ENCODE data around the gene JPH2. TPM values are rescaled to one million over a fixed set of nuclear protein-coding genes. Genes with fewer than 3 reads are reported as not detected.
"Not testable (repeated sequence)": the region's sequence is repeated elsewhere in the genome, so short reads cannot be mapped to it uniquely, and the experiment has no call there.

JPH2 gene
- total RNA-seq, 1 donor from 2014 or later, result 0.80 TPM

DNA sequence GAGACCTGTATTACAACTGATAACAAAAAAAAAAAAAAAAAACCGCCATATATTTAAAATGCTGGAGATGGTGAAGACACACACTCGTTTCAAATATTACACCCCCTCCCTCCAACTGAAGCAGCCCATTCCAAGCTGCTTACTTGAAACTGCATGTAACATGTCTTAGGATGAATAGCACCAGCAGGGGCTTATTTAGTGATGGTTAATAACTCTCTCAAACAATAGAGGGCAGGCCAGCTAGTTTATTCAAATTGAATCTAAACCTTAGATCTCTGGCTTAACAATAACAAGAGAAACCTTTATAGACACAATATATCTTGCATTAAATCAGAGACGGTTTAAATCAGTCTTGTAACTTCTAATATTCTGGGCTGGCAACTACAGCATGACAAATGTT, 9.3 kb upstream of the JPH2 start:
- no peak for DNase-seq (ENCODE audit: low spot score)
- no peaks in the 10 kb centered on the region for H3K4me1 Mint-ChIP-seq (ENCODE audit: unreplicated experiment)
- H3K27me3 Mint-ChIP-seq (ENCODE audit: unreplicated experiment), result peaks cover 2% of the 10 kb centered on the region
- no peak overlapping the region for H3K4me3 Mint-ChIP-seq (ENCODE audit: unreplicated experiment)
- peaks cover 20% of the 10 kb centered on the region for H3K36me3 Mint-ChIP-seq (ENCODE audit: low read depth, unreplicated experiment)
- H3K27ac Mint-ChIP-seq (ENCODE audit: unreplicated experiment), result no peak overlapping the region
- TF ChIP-seq CTCF (IDR thresholded peaks at IDR 0.05; ENCODE audit: unreplicated experiment), result no peak
- H3K9me3 Mint-ChIP-seq (ENCODE audit: unreplicated experiment), result no peaks in the 10 kb centered on the region

- no peaks in the 10 kb centered on the region for H3K4me1 Mint-ChIP-seq (ENCODE audit: unreplicated experiment)
- peaks cover 20% of the 10 kb centered on the region for H3K36me3 Mint-ChIP-seq (ENCODE audit: low read depth, unreplicated experiment)
- no peaks in the 10 kb centered on the region for H3K9me3 Mint-ChIP-seq (ENCODE audit: unreplicated experiment)
- DNase-seq (ENCODE audit: low spot score), result no peak
- no peak for TF ChIP-seq CTCF (IDR thresholded peaks at IDR 0.05; ENCODE audit: unreplicated experiment)
- H3K4me3 Mint-ChIP-seq (ENCODE audit: unreplicated experiment), result no peak overlapping the region
- H3K27me3 Mint-ChIP-seq (ENCODE audit: unreplicated experiment), result peaks cover 2% of the 10 kb centered on the region
- no peak overlapping the region for H3K27ac Mint-ChIP-seq (ENCODE audit: unreplicated experiment)
Measured at GRCh38 chr20:44195605-44196004, 8.6 kb upstream of the JPH2 start.

DNA sequence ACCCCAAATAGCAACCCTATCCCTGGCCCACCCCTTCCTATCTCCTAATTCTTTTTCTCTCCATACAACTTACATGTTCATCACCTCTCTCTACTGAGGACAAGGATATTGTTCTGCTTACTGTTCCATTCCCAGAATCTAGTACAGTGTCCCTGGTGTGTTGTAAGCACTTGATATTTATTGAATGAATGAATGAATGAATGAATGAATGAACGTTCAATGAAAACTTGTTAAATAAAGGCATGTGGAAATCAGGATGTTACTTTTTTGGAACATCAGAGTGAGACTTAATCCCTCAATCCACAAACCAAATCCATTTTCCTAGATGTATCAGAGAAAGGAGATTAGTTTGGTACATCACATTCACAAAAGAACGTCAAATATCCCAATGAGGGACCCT, 6.8 kb upstream of the JPH2 start:
- Mint-ChIP-seq H3K4me1 (ENCODE audit: unreplicated experiment) (no peaks in the 10 kb centered on the region), H3K4me3 (ENCODE audit: unreplicated experiment) (no peak overlapping the region), H3K27me3 (ENCODE audit: unreplicated experiment) (peaks cover 2% of the 10 kb centered on the region), H3K27ac (ENCODE audit: unreplicated experiment) (no peak overlapping the region), H3K36me3 (ENCODE audit: low read depth, unreplicated experiment) (peaks cover 11% of the 10 kb centered on the region), H3K9me3 (ENCODE audit: unreplicated experiment) (no peaks in the 10 kb centered on the region)
- TF ChIP-seq CTCF (IDR thresholded peaks at IDR 0.05; ENCODE audit: unreplicated experiment), result no peak
- no peak for DNase-seq (ENCODE audit: low spot score)

DNA sequence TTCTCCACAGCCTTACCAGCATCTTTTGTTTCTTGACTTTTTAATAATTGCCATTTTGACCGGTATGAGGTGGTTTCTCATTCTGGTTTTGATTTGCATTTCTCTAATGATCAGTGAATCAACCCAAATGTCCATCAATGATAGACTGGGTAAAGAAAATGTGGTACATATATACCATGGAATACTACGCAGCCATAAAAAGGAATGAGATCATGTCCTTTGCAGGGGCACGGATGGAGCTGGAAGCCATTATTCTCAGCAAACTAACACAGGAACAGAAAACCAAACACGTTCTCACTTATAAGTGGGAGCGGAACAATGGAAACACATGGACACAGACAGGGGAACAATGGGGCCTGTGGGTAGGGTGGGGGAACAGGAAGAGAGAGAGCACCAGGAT, 4.7 kb upstream of the JPH2 start:
- not testable (repeated sequence) for DNase-seq (ENCODE audit: low spot score); H3K36me3 Mint-ChIP-seq (ENCODE audit: low read depth, unreplicated experiment); H3K9me3 Mint-ChIP-seq (ENCODE audit: unreplicated experiment); H3K4me3 Mint-ChIP-seq (ENCODE audit: unreplicated experiment); H3K27me3 Mint-ChIP-seq (ENCODE audit: unreplicated experiment); H3K4me1 Mint-ChIP-seq (ENCODE audit: unreplicated experiment)
- H3K27ac Mint-ChIP-seq (ENCODE audit: unreplicated experiment), result peak overlapping the region; percentile 25

- not testable (repeated sequence) for H3K4me1 Mint-ChIP-seq (ENCODE audit: unreplicated experiment); H3K9me3 Mint-ChIP-seq (ENCODE audit: unreplicated experiment); H3K27ac Mint-ChIP-seq (ENCODE audit: unreplicated experiment); H3K36me3 Mint-ChIP-seq (ENCODE audit: low read depth, unreplicated experiment); H3K27me3 Mint-ChIP-seq (ENCODE audit: unreplicated experiment); H3K4me3 Mint-ChIP-seq (ENCODE audit: unreplicated experiment)
- peak; percentile 81 for TF ChIP-seq CTCF (IDR thresholded peaks at IDR 0.05; ENCODE audit: unreplicated experiment)
- DNase-seq (ENCODE audit: low spot score), result peak; percentile 67
Measured at GRCh38 chr20:44190197-44190852, 3.3 kb upstream of the JPH2 start.
